Ovary (tissue), 9 donors: ENCODE measurements around the gene SP2. TPM values are rescaled to one million over a fixed set of nuclear protein-coding genes. Genes with fewer than 3 reads are reported as not detected.

ENCODE experiments used
- DNase-seq, 5 donors: peaks; one replicate each; pipeline ENCODE4 v3.0.0-alpha.2; 2019 to 2020
- H3K27ac ChIP-seq, 2 donors: fragments of 200-600 bp; one replicate each; pipeline versions ENCODE4 v1.5.1 to v1.8.0; 2019 to 2022
- H3K27me3 ChIP-seq: fragments of 200-600 bp; one replicate; pipeline ENCODE4 v1.8.0; 2022
- H3K36me3 ChIP-seq: fragments of 200-600 bp; sonication (generic); one replicate; pipeline ENCODE4 v1.5.1; 2019
- H3K4me1 ChIP-seq: one replicate; pipeline ENCODE4 v1.8.1; 2013; ENCODE audit warnings: mild to moderate bottlenecking, moderate library complexity; ENCODE audit not compliant: insufficient read depth
- H3K4me3 ChIP-seq: fragments of 200-600 bp; sonication (generic); one replicate; pipeline ENCODE4 v1.5.1; 2017
- H3K9me3 ChIP-seq, 2 donors: fragments of 200-600 bp in 1 of 2; sonication (generic) in 1 of 2; one replicate each; pipeline versions ENCODE4 v1.5.1 to v1.8.1; 2013 to 2019; ENCODE audit warnings: mild to moderate bottlenecking in 1 of 2, moderate library complexity in 1 of 2
- EP300 ChIP-seq: sonication (generic); formaldehyde crosslinking; IDR thresholded peaks from one replicate; pipeline ENCODE4 v1.6.1; 2017; ENCODE audit warnings: antibody characterized with exemption
- POLR2A ChIP-seq: fragments of 450-650 bp; IDR thresholded peaks from one replicate; pipeline ENCODE4 v1.6.1; 2017; ENCODE audit warnings: antibody characterized with exemption, mild to moderate bottlenecking, moderate library complexity
- WGBS, 3 donors: extraction: QIAGEN DNeasy Blood & Tissue Kit in 1 of 3; methylation state at CpG; one replicate each; pipeline versions ENCODE4 v1.1.5 to v1.1.7; 2013 to 2017; 5-methylcytosine and 5-hydroxymethylcytosine counted together
- intact Hi-C, 4 donors: fragments of 100-400 bp; cut with DNase I; formaldehyde crosslinking; loops; one replicate each; pipeline versions ENCODE4 v1.11.0 to v1.15.1; 2022 to 2023
- polyA plus RNA-seq, 2 donors: library from polyadenylated mRNA; stranded (reverse); fragments of 200-250 nt in 1 of 2; fragments of 350-450 nt in 1 of 2; fragmentation: Illumina TruSeq in 1 of 2; extraction: RNeasy Lipid Tissue Mini Kit (QIAGEN cat#74804) in 1 of 2; gene quantifications; one replicate each; pipeline ENCODE4 v1.2.3, GENCODE V29; 2013 to 2014
- total RNA-seq, 7 donors: library from RNA; depleted of rRNA in 2 of 7; stranded (reverse); fragments of >200 nt in 2 of 7; fragmentation: NEBNext Ultra II Directional in 3 of 7; extraction: Animal tissue kit (Norgen Biotek cat#: 25700) in 3 of 7; gene quantifications; one replicate each; pipeline versions ENCODE4 v1.1.0 to v1.2.4, GENCODE V29; 2016 to 2023
- TF ChIP-seq, protein P1 (sequence below), 3 donors: fragments of 450-650 bp in 2 of 3; fragments of 200-600 bp in 1 of 3; IDR thresholded peaks; one replicate each; pipeline versions ENCODE4 v1.5.1 to v1.8.0; 2016 to 2022; ENCODE audit warnings: antibody characterized with exemption in 3 of 3, mild to moderate bottlenecking in 1 of 3
- donor health status: DM: no; HTN: no; CAD: no; lungs with moderate emphysema.
- donor health status: DM: no; HTN: no; CAD: no.
- donor health status: Bipolar disorder and iron deficiency.
- donor health status: DM: yes; HTN: yes; CAD: no.
- donor health status: DM: no; HTN: no; CAD: no.
- donor health status: DM: yes; HTN: yes; CAD: no.

The SP2 gene
- total and polyA plus RNA-seq, 9 donors: 2.6 to 22.5 (median 14.7) TPM

DNA sequence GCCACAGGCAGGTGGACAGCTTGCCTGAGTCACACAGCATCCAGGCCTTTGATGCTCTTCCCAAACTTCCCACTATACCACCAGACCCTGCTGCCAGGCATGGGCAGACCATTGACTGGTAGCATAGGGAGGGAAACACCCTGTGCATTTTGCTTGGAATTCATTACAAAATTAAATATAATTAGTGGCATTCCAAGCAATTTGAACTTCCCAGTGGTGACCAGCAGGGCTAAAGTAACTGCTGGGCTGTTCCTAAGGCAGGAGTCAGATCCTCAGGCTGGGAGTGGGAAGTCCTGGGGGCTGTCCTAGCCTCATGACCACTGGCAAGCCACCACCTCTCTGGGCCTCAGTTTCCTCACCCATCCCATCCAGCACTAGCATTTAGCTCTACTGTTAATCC, 57.9 kb downstream of the SP2 start:
- Histone ChIP-seq H3K9me3 (no peaks in the 10 kb centered on the region), H3K4me3 (no peak overlapping the region), H3K27ac (no peak overlapping the region), H3K27me3 (no peaks in the 10 kb centered on the region), H3K36me3 (no peaks in the 10 kb centered on the region), H3K4me1 (peaks cover 7% of the 10 kb centered on the region)
- TF ChIP-seq POLR2A (no peak), EP300 (no peak)
- TF ChIP-seq, protein P1, sequence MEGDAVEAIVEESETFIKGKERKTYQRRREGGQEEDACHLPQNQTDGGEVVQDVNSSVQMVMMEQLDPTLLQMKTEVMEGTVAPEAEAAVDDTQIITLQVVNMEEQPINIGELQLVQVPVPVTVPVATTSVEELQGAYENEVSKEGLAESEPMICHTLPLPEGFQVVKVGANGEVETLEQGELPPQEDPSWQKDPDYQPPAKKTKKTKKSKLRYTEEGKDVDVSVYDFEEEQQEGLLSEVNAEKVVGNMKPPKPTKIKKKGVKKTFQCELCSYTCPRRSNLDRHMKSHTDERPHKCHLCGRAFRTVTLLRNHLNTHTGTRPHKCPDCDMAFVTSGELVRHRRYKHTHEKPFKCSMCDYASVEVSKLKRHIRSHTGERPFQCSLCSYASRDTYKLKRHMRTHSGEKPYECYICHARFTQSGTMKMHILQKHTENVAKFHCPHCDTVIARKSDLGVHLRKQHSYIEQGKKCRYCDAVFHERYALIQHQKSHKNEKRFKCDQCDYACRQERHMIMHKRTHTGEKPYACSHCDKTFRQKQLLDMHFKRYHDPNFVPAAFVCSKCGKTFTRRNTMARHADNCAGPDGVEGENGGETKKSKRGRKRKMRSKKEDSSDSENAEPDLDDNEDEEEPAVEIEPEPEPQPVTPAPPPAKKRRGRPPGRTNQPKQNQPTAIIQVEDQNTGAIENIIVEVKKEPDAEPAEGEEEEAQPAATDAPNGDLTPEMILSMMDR (IDR thresholded peaks at IDR 0.05): no peak
- DNase-seq: no peak
- intact Hi-C loops: loop anchor here in 1 of 4 donors (10.0 kb wide), 1 partner anchor 109 kb away; the partner anchor contains the start of gene SCRN2

DNA sequence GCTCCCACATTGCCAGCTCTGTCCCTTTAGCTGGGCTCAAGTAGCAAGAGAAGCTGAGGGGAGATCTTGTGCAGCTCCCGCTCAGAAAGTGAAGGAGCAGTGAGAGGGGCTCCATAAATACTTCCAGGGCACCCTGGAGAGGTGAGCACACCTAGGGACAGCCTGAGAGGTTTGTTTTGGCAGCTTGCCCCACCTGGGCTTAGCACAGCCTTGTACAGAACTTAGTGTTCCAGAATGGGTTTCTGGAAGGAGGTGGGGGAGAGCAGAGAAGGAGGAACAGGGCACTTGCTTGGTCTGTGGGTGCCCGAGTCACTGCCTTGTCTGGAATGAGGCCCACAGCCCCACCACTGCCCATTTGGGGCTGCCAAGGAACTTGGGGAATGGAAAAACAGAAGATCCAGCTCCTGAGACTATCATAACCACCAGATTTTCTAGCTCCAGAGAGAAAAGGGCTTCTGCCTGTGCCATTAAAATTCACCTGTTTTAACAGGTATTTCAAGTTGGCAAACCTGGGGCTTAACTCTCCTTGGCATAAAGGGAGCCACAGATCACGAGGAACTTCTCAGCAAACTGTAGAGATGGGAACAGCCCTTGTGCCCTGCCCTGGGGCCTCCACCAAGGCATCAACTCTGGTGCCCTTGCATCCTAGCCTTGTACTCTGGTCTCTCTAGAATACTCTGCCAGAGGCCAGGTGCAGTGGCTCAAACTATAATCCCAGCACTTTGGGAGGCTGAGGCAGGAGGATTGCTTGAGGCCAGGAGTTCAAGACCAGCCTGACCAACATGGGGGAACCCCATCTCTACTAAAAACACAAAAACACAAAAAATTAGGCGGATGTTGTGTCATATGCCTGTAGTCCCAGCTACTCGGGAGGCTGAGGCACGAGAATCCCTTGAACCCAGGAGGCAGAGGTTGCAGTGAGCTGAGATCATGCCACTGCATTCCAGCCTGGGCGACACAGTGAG, 59.7 kb downstream of the SP2 start:
- no peaks in the 10 kb centered on the region for H3K36me3 ChIP-seq
- H3K9me3 ChIP-seq: no peaks in the 10 kb centered on the region
- H3K27me3 ChIP-seq: no peaks in the 10 kb centered on the region
- H3K4me3 ChIP-seq: peak overlapping the region; percentile 16
- no peak for DNase-seq
- no peaks in the 10 kb centered on the region for H3K4me1 ChIP-seq
- WGBS, 3 donors: 84 to 89% (median 86%) methylated on average over 7 of the region's 7 CpGs
- intact Hi-C loops: loop anchor here in 1 of 4 donors (10.0 kb wide), 1 partner anchor 111 kb away; the partner anchor contains the start of gene SCRN2
- TF ChIP-seq, protein P1 (IDR thresholded peaks at IDR 0.05): no peak
- TF ChIP-seq POLR2A (no peak), EP300 (no peak)
- H3K27ac ChIP-seq: no peak overlapping the region

DNA sequence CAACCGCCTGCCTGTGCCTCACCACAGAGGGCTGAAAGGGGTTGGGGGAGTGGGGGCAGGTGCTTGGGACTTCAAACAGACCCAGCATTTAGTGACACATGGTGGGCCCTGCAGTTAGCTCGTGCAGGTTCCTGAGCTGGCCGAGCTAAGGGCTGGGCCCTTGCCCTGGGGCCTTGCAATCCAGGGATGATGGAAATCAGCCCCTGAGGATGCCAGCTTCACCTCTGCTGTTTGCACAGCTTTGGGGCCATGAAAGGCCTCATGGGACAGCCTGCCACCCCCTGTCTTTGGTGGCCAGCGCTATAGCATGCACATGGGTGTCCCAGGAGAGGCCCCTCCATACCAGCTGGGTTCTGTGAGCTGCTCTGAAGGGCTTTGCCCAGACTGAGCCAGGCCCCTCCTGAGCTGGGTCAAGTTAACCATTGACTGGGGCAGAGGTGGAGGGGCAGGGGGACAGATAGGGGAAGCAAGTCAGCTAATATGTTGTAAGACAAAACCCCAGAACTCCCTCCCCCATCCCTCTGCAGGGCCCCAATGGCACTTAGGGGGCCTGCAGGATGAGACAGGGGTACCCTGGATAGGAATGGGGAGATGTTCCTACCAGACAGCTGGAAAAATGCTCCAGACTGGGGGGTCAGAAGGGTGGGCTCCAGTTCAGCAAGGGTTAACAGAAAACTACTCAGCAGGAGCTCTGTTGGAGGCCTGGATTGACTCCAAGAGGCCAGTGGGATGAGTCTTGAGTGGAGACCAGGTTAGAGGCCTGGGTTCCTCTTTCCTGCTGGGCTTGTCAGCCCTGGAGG, 61.0 kb downstream of the SP2 start:
- WGBS, 3 donors: 68 to 74% (median 74%) methylated on average over 3 to 4 of the region's 4 CpGs
- TF ChIP-seq, protein P1 (IDR thresholded peaks at IDR 0.05): no peak
- no peak for TF ChIP-seq EP300
- no peak for TF ChIP-seq POLR2A
- no peak overlapping the region for H3K27ac ChIP-seq
- intact Hi-C loops: loop anchor here in 1 of 4 donors (10.0 kb wide), 1 partner anchor 112 kb away; the partner anchor contains the start of gene SCRN2
- no peaks in the 10 kb centered on the region for H3K27me3 ChIP-seq
- H3K4me1 ChIP-seq: no peaks in the 10 kb centered on the region
- H3K36me3 ChIP-seq: no peaks in the 10 kb centered on the region
- DNase-seq: no peak
- no peaks in the 10 kb centered on the region for H3K9me3 ChIP-seq
- H3K4me3 ChIP-seq: peak overlapping the region; percentile 16
